Neural progenitor cell (in vitro differentiated cells): ENCODE results near the gene FIBCD1. TPM values are rescaled to one million over a fixed set of nuclear protein-coding genes. Genes with fewer than 3 reads are reported as not detected.

Experiments
- DNase-seq: peaks from one replicate; pipeline ENCODE4 v3.0.0-alpha.2; 2016; ENCODE audit warnings: low spot score
- H2AFZ ChIP-seq: fragments of 200-600 bp; sonication (generic); replicated peaks from 2 replicates; pipeline ENCODE4 v1.6.1; 2016; ENCODE audit warnings: antibody characterized with exemption
- H3F3A ChIP-seq: fragments of 200-600 bp; sonication (generic); 2 replicates; pipeline ENCODE4 v1.6.1; 2016; ENCODE audit warnings: antibody characterized with exemption, low read depth
- H3K27ac ChIP-seq: fragments of 200-600 bp; sonication (generic); 2 replicates; pipeline ENCODE4 v1.5.1; 2016; ENCODE audit warnings: mild to moderate bottlenecking
- H3K27me3 ChIP-seq: fragments of 200-600 bp; sonication (generic); 2 replicates; pipeline ENCODE4 v1.6.1; 2016; ENCODE audit warnings: mild to moderate bottlenecking, moderate library complexity
- H3K36me3 ChIP-seq: fragments of 200-600 bp; sonication (generic); 2 replicates; pipeline ENCODE4 v1.5.1; 2016
- H3K4me1 ChIP-seq: fragments of 200-600 bp; sonication (generic); 2 replicates; pipeline ENCODE4 v1.6.1; 2016; ENCODE audit warnings: mixed run types
- H3K4me2 ChIP-seq: fragments of 200-600 bp; sonication (generic); 2 replicates; pipeline ENCODE4 v1.6.1; 2016
- H3K4me3 ChIP-seq: fragments of 200-600 bp; sonication (generic); 2 replicates; pipeline ENCODE4 v1.5.1; 2016
- H3K79me2 ChIP-seq: fragments of 200-600 bp; sonication (generic); 2 replicates; pipeline ENCODE4 v1.6.1; 2016; ENCODE audit warnings: low read depth
- H3K9ac ChIP-seq: fragments of 200-600 bp; sonication (generic); 2 replicates; pipeline ENCODE4 v1.6.1; 2016
- H3K9me3 ChIP-seq: fragments of 200-600 bp; sonication (generic); 2 replicates; pipeline ENCODE4 v1.5.1; 2016; ENCODE audit warnings: low read depth
- H4K20me1 ChIP-seq: fragments of 200-600 bp; sonication (generic); 2 replicates; pipeline ENCODE4 v1.6.1; 2016; ENCODE audit warnings: low read depth
- H3K27ac Mint-ChIP-seq: 3 replicates; pipeline ENCODE4 v1.8.0; 2021; ENCODE audit warnings: mixed read lengths
- H3K27me3 Mint-ChIP-seq: 2 replicates; pipeline ENCODE4 v1.8.0; 2022; ENCODE audit warnings: low read depth, mild to moderate bottlenecking, inconsistent platforms, moderate library complexity, mixed read lengths; ENCODE audit not compliant: insufficient read depth
- H3K36me3 Mint-ChIP-seq: 3 replicates; pipeline ENCODE4 v1.8.0; 2021; ENCODE audit warnings: mixed read lengths
- H3K4me1 Mint-ChIP-seq: 3 replicates; pipeline ENCODE4 v1.8.0; 2021; ENCODE audit warnings: mixed read lengths
- H3K4me3 Mint-ChIP-seq: 3 replicates; pipeline ENCODE4 v1.8.0; 2021; ENCODE audit warnings: mild to moderate bottlenecking, moderate library complexity, mixed read lengths
- H3K9me3 Mint-ChIP-seq: 3 replicates; pipeline ENCODE4 v1.8.0; 2020; ENCODE audit warnings: mixed read lengths
- CTCF ChIP-seq: fragments of 200-600 bp; sonication (generic); IDR thresholded peaks from 2 replicates; pipeline ENCODE4 v1.5.1; 2017; ENCODE audit warnings: antibody characterized with exemption, mild to moderate bottlenecking
- EZH2 ChIP-seq: fragments of 200-600 bp; sonication (generic); IDR thresholded peaks from 2 replicates; pipeline ENCODE4 v1.6.1; 2017; ENCODE audit warnings: antibody characterized with exemption, mild to moderate bottlenecking, moderate library complexity
- EZH2phosphoT487 ChIP-seq: fragments of 200-600 bp; sonication (generic); IDR thresholded peaks from 2 replicates; pipeline ENCODE4 v1.6.1; 2017; ENCODE audit warnings: antibody characterized with exemption
- total RNA-seq: library from RNA; depleted of rRNA; stranded (reverse); fragments of >200 nt; gene quantifications from 2 replicates; pipeline ENCODE4 v1.2.3, GENCODE V29; 2015; ENCODE audit warnings: low replicate concordance

The FIBCD1 gene
- total RNA-seq, 1 donor from 2014 or later = 1.8 TPM

- no peak for TF ChIP-seq EZH2
- no peak for TF ChIP-seq CTCF
- TF ChIP-seq EZH2phosphoT487 = no peak
- no peaks in the 10 kb centered on the region for H3K79me2 ChIP-seq
- DNase-seq = no peak
- no peaks in the 10 kb centered on the region for H3K9me3 ChIP-seq
- H3F3A ChIP-seq = peaks cover 18% of the 10 kb centered on the region
- H3K4me1 ChIP-seq = peaks cover 9% of the 10 kb centered on the region
- Mint-ChIP-seq H3K27me3 (peaks cover 13% of the 10 kb centered on the region), H3K9me3 (no peaks in the 10 kb centered on the region), H3K27ac (no peak overlapping the region), H3K4me1 (peaks cover 28% of the 10 kb centered on the region), H3K36me3 (no peaks in the 10 kb centered on the region), H3K4me3 (peak overlapping the region; percentile 35)
- no peak overlapping the region for H3K9ac ChIP-seq
- H4K20me1 ChIP-seq = peaks cover 4% of the 10 kb centered on the region
- no peaks in the 10 kb centered on the region for H3K27me3 ChIP-seq
- no peak overlapping the region for H3K27ac ChIP-seq
- no peak overlapping the region for H3K4me2 ChIP-seq
- no peaks in the 10 kb centered on the region for H3K36me3 ChIP-seq
- H3K4me3 ChIP-seq = no peak overlapping the region
- no peak overlapping the region for H2AFZ ChIP-seq
Observed at GRCh38 chr9:130927995-130928900, 10.8 kb downstream of the FIBCD1 start.

- Histone ChIP-seq H3K9me3 (no peaks in the 10 kb centered on the region), H3K27ac (no peak overlapping the region), H3K9ac (no peak overlapping the region), H3K36me3 (no peaks in the 10 kb centered on the region), H2AFZ (no peak overlapping the region), H3K79me2 (no peaks in the 10 kb centered on the region), H3K4me2 (no peak overlapping the region), H4K20me1 (peaks cover 4% of the 10 kb centered on the region), H3K4me1 (peaks cover 9% of the 10 kb centered on the region), H3F3A (peaks cover 9% of the 10 kb centered on the region), H3K27me3 (no peaks in the 10 kb centered on the region), H3K4me3 (no peak overlapping the region)
- Mint-ChIP-seq H3K27me3 (peaks cover 17% of the 10 kb centered on the region), H3K4me3 (no peak overlapping the region), H3K9me3 (peaks cover 3% of the 10 kb centered on the region), H3K27ac (no peak overlapping the region), H3K4me1 (peaks cover 29% of the 10 kb centered on the region), H3K36me3 (no peaks in the 10 kb centered on the region)
- no peak for DNase-seq
- TF ChIP-seq CTCF (no peak), EZH2 (no peak), EZH2phosphoT487 (no peak)
Observed at GRCh38 chr9:130927338-130927737, 11.7 kb downstream of the FIBCD1 start.

GRCh38 chr9:130925050-130925678, 13.9 kb downstream of the FIBCD1 start:
- H3K27ac ChIP-seq = no peak overlapping the region
- no peak for TF ChIP-seq EZH2phosphoT487
- no peak for TF ChIP-seq EZH2
- no peak for TF ChIP-seq CTCF

More at GRCh38 chr9:130925050-130925678, 13.9 kb downstream of the FIBCD1 start:
- Histone ChIP-seq H3K9ac (no peak overlapping the region), H3K36me3 (no peaks in the 10 kb centered on the region), H3K4me2 (no peak overlapping the region), H3K79me2 (no peaks in the 10 kb centered on the region), H4K20me1 (peaks cover 26% of the 10 kb centered on the region), H3F3A (peaks cover 10% of the 10 kb centered on the region), H3K9me3 (no peaks in the 10 kb centered on the region), H3K4me3 (no peak overlapping the region), H3K4me1 (peaks cover 29% of the 10 kb centered on the region), H3K27me3 (no peaks in the 10 kb centered on the region), H2AFZ (no peak overlapping the region)
- Mint-ChIP-seq H3K4me3 (no peak overlapping the region), H3K36me3 (no peaks in the 10 kb centered on the region), H3K27ac (peak overlapping the region; percentile 46), H3K9me3 (peaks cover 3% of the 10 kb centered on the region), H3K27me3 (peaks cover 14% of the 10 kb centered on the region), H3K4me1 (peaks cover 43% of the 10 kb centered on the region)
- no peak for DNase-seq
